Measurements from ENCODE around the gene HIPK4.

HIPK4 gene

DNA sequence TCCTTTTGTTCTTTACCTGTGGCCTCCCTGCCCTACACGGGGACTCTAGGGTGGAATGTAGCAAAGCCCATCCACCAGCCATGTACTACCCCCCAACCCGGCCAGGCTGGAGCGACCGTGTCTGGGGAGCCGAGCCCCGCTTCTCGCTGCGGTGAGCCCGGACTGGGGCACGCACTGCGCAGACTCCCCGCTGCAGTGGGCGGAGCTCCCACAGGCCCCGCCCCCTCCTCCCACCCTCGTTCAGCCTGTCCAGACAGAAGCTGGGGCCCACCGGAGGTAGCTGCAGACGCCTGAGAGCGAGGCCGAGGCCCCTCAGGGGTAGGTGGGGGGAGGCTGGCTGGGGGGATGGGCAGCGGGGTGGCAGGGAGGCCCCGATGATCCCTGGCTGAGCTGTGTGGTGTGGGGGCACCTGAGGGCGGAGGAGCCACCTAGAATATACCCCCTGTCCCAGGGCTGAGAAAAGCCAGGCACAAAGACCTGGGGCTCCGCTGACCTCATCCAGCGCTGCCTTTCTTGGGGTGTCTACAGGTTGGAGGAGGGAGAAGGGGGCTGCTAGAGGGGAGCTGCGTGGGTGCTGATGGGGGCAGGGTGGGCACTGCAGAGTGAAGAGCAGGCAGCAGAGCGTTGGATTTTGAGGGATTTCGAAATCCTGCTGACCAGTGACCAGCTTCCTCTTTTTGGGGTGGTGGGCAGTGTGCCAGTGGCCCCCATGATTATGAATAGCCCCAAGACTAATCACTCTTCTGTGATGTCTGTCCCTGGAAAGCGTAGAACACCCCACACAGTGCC lies 24.2 kb downstream of the HIPK4 start:
- DNase-seq: no peak

DNA sequence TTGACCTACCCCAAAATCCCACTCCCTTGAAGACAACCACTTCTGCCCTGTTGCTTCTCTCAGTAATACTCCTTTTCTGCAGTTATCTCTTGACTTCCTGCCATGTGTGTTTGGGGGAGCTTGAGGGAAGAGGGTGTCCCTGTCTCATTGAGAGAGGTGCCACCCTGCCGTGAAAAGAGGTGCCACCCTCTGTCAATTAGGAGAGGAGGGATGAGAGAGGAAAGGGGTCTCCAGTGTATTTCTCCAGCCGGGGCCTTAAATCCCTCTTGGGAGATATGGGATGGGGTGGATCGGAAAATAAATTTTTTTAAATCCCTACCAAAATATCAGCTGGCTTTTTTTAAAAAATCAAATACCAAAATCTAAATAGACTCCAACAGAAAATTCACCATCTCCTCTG lies 25.0 kb downstream of the HIPK4 start:
- no peak for DNase-seq

DNA sequence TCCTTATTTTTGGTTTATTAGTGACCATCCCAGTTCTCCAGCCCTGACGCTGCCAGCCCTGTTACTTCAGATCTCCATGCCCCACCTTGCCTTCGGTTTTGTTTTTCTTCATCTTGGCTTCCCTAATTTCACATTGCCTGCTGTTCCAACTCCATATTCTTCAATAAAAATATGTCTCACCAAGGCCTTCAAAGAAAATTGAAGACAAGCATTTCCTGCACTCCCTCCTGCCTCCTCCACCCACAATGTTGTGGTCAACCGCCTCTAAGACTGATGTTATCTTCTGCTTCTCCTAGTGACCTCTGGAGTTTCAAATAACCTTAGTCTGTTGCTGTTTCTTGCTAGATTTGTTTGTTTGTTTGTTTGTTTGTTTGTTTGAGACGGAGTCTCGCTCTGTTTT lies 26.9 kb downstream of the HIPK4 start:
- no peak for DNase-seq

DNA sequence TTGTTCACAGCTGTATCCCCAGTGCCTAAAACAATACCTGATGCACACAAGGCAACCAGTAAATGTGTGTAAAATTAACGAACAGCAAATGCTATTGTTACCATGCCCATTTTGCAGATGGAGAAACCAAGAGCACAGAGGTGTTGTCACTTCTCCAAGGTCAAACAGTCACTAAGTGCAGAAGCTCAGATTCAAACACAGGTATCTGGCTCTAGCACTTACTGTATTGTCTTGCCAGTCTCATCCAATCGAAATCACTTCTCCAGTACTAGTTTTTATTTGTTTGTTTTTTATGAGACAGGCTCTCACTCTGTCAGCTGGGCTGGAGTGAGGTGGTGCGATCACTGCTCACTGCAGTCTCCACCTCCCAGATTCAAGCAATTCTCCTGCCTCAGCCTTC lies 27.8 kb downstream of the HIPK4 start:
- DNase-seq: no peak

DNA sequence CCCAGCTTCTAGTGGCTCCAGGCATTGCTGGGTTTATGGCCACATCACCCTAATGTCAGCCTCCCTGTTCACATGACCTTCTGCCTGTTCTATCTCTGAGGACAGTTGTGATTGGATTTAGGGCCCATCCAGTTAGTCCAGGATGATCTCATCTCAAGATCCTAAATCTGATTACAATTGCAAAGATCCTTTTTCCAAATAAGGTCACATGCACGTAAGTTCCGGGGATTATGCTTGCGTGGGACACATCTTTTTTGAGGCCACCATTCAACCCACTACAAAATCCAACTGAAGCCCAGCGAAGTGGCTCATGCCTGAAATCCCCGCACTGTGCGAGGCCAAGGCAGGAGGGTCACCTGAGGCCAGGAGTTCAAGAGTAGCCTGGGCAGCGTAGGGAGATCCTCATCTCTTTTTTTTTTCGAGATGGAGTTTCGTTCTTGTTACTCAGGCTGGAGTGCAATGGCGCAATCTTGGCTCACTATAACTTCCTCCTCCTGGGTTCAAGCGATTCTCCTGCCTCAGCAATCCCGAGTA lies 29.2 kb downstream of the HIPK4 start:
- DNase-seq: no peak

DNA sequence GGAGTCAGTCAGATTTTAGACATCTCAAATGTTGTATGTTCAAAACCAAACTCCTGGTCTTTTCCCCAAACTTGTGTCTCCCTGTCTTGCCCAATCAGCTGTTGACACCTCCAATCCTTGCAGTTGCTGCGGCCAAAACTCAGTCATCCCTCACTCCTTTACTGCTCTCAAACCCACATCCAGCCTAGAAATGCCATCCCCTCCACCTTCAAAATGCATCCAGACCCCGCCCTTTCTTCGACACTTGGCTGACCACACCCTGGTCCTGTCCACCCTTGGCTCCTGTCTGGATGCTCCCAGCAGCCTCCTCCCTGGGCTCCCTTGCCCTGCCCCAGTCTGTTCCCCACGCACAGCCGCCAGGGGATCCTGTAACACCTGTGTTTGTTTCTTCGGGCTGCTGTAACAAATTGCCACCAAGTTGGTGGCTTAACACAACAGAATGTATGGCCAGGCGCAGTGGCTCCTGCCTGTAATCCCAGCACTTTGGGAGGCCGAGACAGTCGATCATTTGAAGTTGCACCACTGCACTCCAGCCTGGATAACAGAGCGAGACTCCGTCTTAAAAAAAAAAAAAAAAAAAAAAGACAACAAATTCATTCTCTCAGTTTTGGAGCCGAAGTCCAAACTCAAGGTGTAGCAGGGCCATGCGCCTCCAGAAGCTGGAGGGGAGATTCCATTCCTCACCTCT lies 29.8 kb downstream of the HIPK4 start:
- DNase-seq: no peak

DNA sequence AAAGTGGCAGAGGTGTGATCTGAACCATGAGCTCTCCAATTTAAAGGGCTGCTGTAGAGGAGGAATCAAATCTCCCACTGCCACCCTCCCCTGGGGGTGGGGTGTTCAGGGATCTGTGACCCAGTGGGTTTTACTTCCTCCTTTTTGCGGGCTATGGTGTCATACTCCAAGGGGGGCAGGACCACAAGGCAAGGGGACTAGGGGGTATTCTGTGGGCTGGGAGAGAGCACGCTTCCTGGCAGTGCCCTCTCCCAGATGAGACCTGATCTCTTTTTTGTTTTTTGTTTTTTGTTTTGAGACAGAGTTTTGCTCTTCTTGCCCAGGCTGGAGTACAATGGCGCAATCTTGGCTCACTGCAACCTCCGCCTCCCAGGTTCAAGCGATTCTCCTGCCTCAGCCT lies 31.2 kb downstream of the HIPK4 start:
- no peak for DNase-seq

DNA sequence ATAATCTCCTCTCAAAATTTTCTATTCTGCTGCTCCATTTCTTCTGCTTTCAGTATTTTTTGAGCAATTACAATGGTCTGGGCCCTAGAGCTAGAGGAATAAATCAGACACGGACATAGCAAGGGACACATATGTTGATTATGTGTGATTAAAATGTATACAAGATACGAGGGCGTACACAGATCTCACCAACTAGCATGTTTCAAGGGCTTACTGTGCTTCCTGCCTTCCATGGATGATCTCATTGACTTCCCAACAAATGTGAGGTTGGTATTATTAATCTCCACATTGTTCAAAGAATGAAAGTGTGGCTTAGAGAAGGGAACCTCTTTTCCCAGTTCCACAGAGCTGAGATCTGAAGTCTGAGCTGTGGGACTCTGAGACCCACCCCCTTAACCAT lies 32.3 kb downstream of the HIPK4 start:
- no peak for DNase-seq

DNA sequence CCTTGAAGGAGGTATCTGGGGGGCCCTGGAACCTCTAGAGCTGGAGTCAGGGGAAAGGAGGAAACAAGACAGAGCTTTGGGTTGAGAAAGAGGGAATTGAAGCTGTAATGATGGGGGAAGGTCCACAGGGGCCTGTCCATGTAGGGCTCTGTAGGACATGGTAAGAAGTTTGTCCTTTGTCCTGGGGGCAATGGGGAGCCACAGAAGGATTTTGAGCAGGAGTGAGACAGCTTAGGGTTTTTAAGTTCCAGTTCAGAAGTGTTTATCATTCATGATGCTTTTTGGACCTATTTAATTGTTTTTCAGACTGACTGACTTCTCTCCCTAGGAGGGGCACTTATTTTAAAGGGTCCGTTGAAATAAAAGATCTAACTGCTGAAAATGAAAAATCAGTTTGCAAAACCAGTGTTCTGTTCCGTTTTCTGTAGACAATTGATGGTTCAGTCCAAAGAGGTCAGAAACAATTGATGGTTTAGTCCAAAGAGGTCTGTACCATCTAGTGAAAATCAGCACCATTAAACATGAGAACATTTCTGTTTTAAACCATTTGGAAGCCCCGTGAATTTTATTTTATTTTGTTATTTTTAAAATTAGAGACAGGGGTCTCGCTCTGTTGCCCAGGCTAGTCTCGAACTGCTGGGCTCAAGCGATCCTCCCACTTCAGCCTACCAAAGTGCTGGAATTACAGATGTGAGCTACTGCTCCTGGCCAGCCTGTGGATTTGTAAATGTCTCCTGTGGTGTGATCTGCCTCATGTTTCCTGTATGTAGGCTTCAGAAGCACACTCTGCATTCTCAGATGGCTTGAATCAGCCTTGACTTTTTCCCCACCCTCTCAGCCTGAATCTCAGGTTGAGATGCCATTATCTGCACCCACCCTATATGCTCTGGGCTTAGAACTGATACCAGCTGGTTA lies 33.0 kb downstream of the HIPK4 start:
- DNase-seq: no peak

DNA sequence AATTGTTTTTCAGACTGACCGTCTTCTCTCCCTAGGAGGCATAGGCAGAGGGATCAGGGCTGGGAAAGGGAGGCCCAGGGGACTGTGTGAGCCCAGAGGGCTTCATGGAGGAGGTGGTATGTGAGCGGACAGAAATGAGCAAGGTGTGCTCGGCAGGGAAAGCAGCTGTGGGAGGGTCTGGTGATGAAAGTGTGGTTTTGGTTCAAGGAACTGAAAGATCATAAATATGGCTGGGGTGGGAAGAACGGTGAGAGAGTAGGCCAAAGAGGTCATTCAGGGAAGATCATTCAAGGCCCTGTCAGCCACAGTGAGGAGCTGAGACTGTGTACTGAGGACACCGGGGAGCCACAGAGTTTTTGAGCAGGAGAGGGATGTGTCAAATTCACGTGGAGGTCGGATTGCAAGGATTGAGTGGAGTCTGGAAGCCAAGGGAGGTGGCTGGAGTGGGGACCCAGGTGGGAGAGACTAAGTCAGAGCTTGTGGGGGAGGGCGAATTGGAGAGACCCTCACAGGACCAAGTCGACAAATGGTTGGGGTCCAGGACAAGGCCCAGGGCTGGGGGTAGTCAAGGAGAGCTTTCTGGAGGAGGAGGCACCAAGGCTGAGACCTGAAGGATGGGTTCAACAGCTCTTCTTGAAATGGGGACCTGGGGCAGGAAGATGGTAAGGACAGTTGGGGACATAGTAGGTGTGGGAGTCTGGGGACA lies 33.9 kb downstream of the HIPK4 start:
- DNase-seq: no peak

DNA sequence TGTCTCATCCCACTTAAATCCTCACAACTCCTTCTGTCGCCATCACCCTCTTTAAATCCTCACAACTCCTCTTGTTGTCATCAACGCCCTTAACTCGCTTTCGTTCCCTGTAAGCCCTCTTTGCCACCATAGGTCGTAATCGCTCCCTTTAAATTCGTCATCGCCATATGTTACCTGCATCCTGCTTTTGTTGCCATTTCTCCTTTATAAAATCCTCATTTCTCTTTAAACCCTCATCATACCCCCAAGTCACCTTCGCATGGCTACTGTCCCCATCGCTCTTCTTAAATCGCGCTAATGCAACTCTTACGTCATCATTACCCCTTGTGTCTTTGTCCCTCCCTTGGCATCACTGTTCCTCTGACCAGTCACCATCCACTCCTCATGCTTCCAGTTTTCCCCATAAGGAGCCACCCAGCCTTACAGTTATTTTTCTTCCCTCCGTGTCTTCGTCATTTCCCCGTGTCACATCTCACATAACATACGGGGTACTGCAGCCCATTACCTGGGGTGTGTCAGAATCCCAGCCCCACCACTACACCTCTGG lies 40.9 kb downstream of the HIPK4 start:
- DNase-seq: no peak

DNA sequence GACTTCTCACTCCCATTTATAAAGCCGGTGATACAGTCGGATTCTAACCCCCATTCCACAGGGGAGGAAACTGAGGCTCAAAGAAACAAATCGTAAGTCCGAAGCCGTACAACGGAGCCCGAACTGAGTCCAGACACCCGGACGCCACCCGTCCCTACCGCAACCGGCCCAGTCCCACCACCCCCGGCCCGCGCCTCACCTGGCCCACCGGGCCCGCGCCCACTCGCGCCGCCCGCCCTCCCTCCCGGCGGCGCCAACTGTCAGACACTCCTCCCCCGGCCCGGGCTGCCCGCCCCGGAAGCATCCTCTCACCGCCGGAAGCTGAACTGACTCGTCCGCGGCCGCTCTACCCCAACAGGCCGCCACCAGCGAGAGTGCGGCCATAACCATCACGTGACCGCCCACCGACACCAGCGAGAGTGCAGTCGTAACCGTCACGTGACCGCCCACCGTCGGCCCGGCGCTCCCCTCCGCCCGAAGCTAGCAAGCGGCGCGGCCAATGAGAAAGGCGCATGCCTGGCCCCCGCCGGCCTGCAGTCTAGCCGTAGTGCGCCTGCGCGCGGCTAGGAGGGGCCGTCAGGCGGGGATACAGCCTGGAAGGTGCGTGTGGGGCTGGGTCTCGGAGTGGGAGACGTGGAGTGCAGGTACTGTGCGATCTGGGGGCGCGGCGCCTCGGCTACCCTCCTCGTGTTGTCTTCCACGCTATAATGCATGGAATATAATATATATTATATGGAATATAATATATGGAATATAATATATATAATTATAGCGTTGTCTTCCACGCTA lies 41.7 kb downstream of the HIPK4 start, which contains the start of the genes C19orf47 and PLD3:
Gene C19orf47 (minus strand): TSS at position 273 of the 789 bp plus-strand sequence. CDS start 6,540 bp downstream, outside the sequence.
Gene PLD3 (plus strand): TSS at position 571 of the 789 bp plus-strand sequence. CDS start 17,789 bp downstream, outside the sequence.
- peak; percentile 99 for DNase-seq

DNA sequence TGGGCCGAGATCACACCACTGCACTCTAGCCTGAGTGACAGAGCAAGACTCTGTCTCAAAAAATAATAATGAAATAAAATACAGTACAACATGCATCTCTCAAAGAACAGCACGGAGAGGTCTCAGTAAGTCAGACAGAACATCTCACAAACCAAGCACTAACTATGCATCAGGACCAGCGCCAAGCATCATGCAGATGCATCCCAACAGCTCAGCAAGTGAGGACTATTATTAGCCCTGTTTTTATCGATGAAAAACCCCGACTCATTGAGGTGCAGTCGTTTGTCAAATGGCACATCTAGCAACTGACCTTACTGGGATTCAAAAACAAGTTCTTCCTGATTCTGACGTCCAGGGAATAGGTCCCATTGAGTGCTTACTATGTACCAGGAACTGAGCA lies 45.6 kb downstream of the HIPK4 start:
- no peak for DNase-seq

DNA sequence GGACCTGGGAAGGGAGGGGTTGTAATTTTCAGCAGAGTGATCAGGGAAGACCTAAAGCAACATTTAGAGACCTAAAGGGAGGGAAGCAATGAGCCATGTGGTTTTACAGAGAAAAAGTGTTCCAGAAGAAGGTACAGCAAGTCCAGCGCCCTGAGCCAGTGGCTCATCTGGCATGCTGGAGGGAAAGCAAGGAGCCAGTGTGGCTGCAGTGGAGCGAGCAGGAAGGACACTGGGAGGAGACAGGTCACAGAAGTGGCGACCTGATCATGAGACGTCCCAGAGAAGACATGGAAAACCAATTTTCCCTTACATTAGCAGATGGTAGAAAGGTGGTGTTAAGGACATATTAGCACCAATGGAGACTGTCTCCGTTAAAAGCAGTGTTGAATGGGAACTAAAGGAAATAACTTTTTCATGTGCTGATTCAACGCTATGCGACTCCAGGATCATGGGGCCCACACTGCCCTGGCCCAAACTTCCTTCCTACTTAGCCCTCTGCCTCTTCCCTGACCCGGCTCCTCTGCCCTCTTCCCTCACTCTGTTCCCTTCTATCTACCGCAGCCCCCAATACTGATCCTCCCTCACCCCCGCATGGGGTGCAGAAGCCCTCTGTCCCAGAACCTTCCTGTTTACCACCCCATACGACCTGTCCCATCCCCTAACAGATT lies 47.2 kb downstream of the HIPK4 start:
- DNase-seq: no peak

DNA sequence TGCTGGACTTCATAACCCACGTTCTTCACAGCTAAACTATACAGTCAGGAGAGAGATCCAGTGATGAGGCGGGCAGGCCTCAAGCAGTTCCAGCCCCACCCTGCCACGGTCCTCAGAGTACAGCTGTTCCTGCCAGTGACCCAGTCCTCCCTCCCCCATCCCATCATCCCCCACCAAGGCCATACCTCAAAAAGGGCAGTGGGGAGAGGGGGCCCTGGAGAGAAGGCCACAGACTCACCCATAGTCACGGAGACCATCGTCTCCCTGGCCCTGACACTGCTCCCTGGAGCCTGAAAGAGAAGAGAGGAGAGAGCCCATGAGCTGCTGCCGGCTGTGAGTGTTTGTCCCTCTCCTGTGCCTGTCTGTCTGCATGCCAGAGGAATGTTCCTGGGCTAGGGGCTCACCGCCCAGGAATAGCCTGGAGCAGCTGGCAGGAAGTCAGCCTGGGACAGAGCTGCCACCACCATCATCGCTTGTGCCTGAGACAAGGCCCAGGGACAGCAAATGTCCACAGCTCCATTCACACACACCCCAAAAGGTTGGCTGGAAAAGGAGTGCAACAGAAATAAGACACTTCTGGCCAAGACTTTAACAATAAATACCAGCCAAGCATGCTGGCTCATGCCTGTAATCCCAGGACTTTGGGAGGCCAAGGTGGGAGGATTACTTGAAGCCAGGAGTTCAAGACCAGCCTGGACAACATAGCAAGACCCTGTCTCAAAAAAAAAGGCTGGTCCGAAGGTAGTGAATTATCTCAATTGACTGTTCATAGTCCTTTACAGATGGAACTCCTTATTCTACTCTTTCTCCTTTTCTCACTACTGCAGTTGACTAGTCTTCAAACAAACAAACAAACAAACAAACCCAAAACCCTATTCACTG lies 48.1 kb downstream of the HIPK4 start:
- no peak for DNase-seq

DNA sequence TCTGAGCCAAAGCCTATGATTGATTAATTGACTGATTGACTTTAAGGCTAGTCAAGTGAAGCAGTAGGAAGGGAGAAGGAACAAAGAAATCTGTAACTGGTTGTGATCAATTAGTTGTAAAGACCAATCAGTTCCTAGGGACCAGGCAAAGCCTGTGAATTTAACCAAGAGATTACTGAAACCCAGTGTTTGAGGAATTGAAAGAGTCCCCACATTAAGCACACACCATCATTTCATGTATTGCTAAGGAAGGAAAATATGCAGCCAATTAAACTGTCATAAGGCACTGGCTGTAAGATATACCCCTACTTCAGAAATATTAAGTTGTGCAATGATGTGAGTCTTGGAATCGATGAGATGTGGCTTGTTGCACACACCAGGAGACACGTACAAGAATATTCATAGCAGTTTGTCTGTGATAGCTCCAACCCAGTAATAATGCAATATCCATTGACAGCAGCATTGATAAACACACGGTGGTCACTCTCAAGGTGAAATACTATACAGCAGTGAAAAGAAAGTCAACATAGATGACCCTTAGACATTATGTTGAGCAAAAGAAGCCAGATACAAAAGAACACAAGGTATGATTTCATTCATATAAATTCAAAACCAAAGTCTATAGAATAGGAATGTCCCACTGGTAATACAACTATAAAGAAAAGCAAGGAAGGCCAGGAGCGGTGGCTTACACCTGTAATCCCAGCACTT lies 50.8 kb downstream of the HIPK4 start:
- DNase-seq: no peak

DNA sequence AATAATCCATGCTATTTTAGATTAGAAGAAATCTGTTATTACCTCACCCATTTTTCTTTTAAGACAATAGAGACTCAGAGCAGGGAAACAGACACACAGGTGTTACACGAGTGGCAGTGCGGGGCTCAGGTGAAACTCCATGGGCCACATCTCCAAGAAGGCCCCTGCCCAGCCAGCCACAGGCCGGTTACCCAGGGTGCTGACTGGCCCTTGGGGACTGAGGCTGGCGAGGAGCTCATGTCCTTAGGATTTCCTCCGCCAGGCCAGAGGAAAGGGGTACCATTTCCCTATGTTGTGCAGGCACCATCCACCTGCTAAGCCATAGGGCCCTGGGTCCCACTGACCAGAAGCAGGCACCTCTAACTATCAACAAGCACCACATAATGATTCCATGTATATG lies 52.4 kb downstream of the HIPK4 start:
- no peak for DNase-seq

DNA sequence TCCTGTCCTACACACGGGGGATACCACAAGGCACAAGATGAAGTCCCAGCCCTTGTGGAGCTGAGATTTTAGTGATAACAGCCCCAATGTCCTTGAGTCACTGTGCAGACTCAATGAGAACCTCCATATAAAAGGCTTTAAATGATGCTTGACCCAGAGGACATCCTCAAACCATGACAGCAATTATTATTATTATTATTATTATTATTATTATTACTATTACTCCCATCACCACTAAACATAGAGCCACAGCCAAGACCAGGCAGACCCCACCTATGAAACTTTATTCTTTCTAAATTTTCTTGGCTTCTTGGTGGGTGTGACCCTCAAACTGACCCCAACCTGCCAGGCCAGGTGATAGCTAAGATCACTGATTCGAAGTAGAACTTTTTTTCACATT lies 52.9 kb downstream of the HIPK4 start:
- DNase-seq: no peak

DNA sequence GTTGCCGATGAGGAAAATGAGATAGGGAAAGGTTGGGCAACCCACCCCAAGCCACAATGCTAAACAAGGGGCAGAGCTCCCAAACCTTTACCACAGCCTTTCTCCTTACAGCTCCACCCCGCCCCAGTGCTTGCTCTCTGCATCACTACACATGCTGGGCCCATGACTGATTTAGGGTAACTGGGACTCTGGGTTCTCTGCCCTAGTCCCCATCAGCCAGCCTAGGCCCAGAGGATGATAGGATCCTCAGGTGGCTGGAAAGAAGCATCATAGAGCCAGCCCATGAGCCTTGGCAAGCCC lies 53.4 kb downstream of the HIPK4 start:
- no peak for DNase-seq
